T-helper 1 cell treated with Interleukin-12 subunit alpha and Interleukin-12 subunit beta and Interleukin-4 antibody, amounts not matched to agents 30 μg/mL and 1 μg/mL, for 36 hours (primary cell): ENCODE results near the gene TRAK1.

Source experiments
- H3K27ac Mint-ChIP-seq: one replicate; pipeline ENCODE4 v1.8.0; 2021; ENCODE audit warnings: mild to moderate bottlenecking, mixed read lengths
- H3K27me3 Mint-ChIP-seq: one replicate; pipeline ENCODE4 v1.8.0; 2021; ENCODE audit warnings: low read depth, mixed read lengths
- H3K36me3 Mint-ChIP-seq: one replicate; pipeline ENCODE4 v1.8.0; 2021; ENCODE audit warnings: low read depth, mixed read lengths
- H3K4me1 Mint-ChIP-seq: one replicate; pipeline ENCODE4 v1.8.0; 2021; ENCODE audit warnings: low read depth, mixed read lengths
- H3K4me3 Mint-ChIP-seq: one replicate; pipeline ENCODE4 v1.8.0; 2021; ENCODE audit warnings: mild to moderate bottlenecking, moderate library complexity, mixed read lengths
- H3K9me3 Mint-ChIP-seq: one replicate; pipeline ENCODE4 v1.8.0; 2021; ENCODE audit warnings: mixed read lengths

TRAK1 gene

GRCh38 chr3:42119561-42120355 is 28.6 kb downstream of the TRAK1 start:
- H3K27me3 Mint-ChIP-seq = no peaks in the 10 kb centered on the region
- H3K36me3 Mint-ChIP-seq = no peaks in the 10 kb centered on the region
- no peak overlapping the region for H3K4me3 Mint-ChIP-seq
- H3K27ac Mint-ChIP-seq = no peak overlapping the region
- H3K4me1 Mint-ChIP-seq = peaks cover 14% of the 10 kb centered on the region
- no peaks in the 10 kb centered on the region for H3K9me3 Mint-ChIP-seq

GRCh38 chr3:42120866-42121265 is 29.7 kb downstream of the TRAK1 start:
- H3K4me3 Mint-ChIP-seq = no peak overlapping the region
- no peaks in the 10 kb centered on the region for H3K27me3 Mint-ChIP-seq
- H3K9me3 Mint-ChIP-seq = no peaks in the 10 kb centered on the region

GRCh38 chr3:42122261-42123011 is 31.3 kb downstream of the TRAK1 start:
- Mint-ChIP-seq H3K27me3 (no peaks in the 10 kb centered on the region), H3K9me3 (no peaks in the 10 kb centered on the region), H3K27ac (no peak overlapping the region), H3K36me3 (peaks cover 7% of the 10 kb centered on the region), H3K4me1 (peaks cover 14% of the 10 kb centered on the region), H3K4me3 (no peak overlapping the region)

More at GRCh38 chr3:42120866-42121265, 29.7 kb downstream of the TRAK1 start:
- Mint-ChIP-seq H3K4me1 (peaks cover 14% of the 10 kb centered on the region), H3K27ac (no peak overlapping the region), H3K36me3 (peaks cover 4% of the 10 kb centered on the region)

- Mint-ChIP-seq H3K9me3 (no peaks in the 10 kb centered on the region), H3K27me3 (no peaks in the 10 kb centered on the region), H3K27ac (peak overlapping the region; percentile 34), H3K4me3 (no peak overlapping the region), H3K36me3 (peaks cover 7% of the 10 kb centered on the region), H3K4me1 (peaks cover 14% of the 10 kb centered on the region)
Measured at GRCh38 chr3:42123012-42123581, 31.9 kb downstream of the TRAK1 start.

GRCh38 chr3:42123824-42124658 is 32.9 kb downstream of the TRAK1 start:
- Mint-ChIP-seq H3K36me3 (peaks cover 7% of the 10 kb centered on the region), H3K27me3 (no peaks in the 10 kb centered on the region), H3K27ac (no peak overlapping the region), H3K4me1 (peaks cover 14% of the 10 kb centered on the region), H3K4me3 (no peak overlapping the region), H3K9me3 (no peaks in the 10 kb centered on the region)

- Mint-ChIP-seq H3K27ac (no peak overlapping the region), H3K4me1 (peaks cover 9% of the 10 kb centered on the region), H3K9me3 (no peaks in the 10 kb centered on the region), H3K4me3 (no peak overlapping the region), H3K36me3 (peaks cover 7% of the 10 kb centered on the region), H3K27me3 (no peaks in the 10 kb centered on the region)
Measured at GRCh38 chr3:42127226-42127625, 36.1 kb downstream of the TRAK1 start.

GRCh38 chr3:42128526-42128925 is 37.4 kb downstream of the TRAK1 start:
- Mint-ChIP-seq H3K27me3 (no peaks in the 10 kb centered on the region), H3K9me3 (no peaks in the 10 kb centered on the region), H3K27ac (no peak overlapping the region), H3K36me3 (peaks cover 7% of the 10 kb centered on the region), H3K4me1 (peaks cover 2% of the 10 kb centered on the region), H3K4me3 (no peak overlapping the region)

GRCh38 chr3:42129014-42129953 is 38.1 kb downstream of the TRAK1 start:
- no peak overlapping the region for H3K4me3 Mint-ChIP-seq
- H3K36me3 Mint-ChIP-seq = peaks cover 7% of the 10 kb centered on the region
- H3K4me1 Mint-ChIP-seq = no peaks in the 10 kb centered on the region
- no peaks in the 10 kb centered on the region for H3K27me3 Mint-ChIP-seq
- no peaks in the 10 kb centered on the region for H3K9me3 Mint-ChIP-seq
- no peak overlapping the region for H3K27ac Mint-ChIP-seq

GRCh38 chr3:42130007-42130328 is 38.8 kb downstream of the TRAK1 start:
- H3K27me3 Mint-ChIP-seq = no peaks in the 10 kb centered on the region
- H3K36me3 Mint-ChIP-seq = peaks cover 7% of the 10 kb centered on the region
- H3K4me1 Mint-ChIP-seq = no peaks in the 10 kb centered on the region
- H3K4me3 Mint-ChIP-seq = no peak overlapping the region
- H3K27ac Mint-ChIP-seq = no peak overlapping the region
- no peaks in the 10 kb centered on the region for H3K9me3 Mint-ChIP-seq

- Mint-ChIP-seq H3K36me3 (peaks cover 4% of the 10 kb centered on the region), H3K27ac (no peak overlapping the region), H3K27me3 (no peaks in the 10 kb centered on the region), H3K4me3 (no peak overlapping the region), H3K4me1 (peaks cover 2% of the 10 kb centered on the region), H3K9me3 (no peaks in the 10 kb centered on the region)
Measured at GRCh38 chr3:42130329-42131070, 39.3 kb downstream of the TRAK1 start.

- no peak overlapping the region for H3K4me3 Mint-ChIP-seq
Measured at GRCh38 chr3:42133500-42134298, 42.5 kb downstream of the TRAK1 start.

GRCh38 chr3:42134867-42135464 is 43.8 kb downstream of the TRAK1 start:
- Mint-ChIP-seq H3K27ac (no peak overlapping the region), H3K36me3 (no peaks in the 10 kb centered on the region), H3K27me3 (no peaks in the 10 kb centered on the region), H3K9me3 (no peaks in the 10 kb centered on the region), H3K4me1 (peaks cover 2% of the 10 kb centered on the region), H3K4me3 (no peak overlapping the region)

More at GRCh38 chr3:42133500-42134298, 42.5 kb downstream of the TRAK1 start:
- H3K9me3 Mint-ChIP-seq = no peaks in the 10 kb centered on the region
- H3K27ac Mint-ChIP-seq = no peak overlapping the region
- H3K27me3 Mint-ChIP-seq = no peaks in the 10 kb centered on the region
- peaks cover 2% of the 10 kb centered on the region for H3K4me1 Mint-ChIP-seq
- no peaks in the 10 kb centered on the region for H3K36me3 Mint-ChIP-seq
